GM23338 (cell line): ENCODE results near the gene MARVELD2.
"Not testable (repeated sequence)": the region's sequence is repeated elsewhere in the genome, so short reads cannot be mapped to it uniquely, and the experiment has no call there.

Experiments used
- CTCF ChIP-seq, 2 experiments: fragments of 200-600 bp in 1 of 2; sonication (generic) in 1 of 2; conservative IDR thresholded peaks; 2 replicates each; pipeline versions ENCODE4 v1.5.1 to v1.6.1; 2016 to 2017; ENCODE audit warnings: antibody characterized with exemption in 2 of 2, low read depth in 2 of 2, mild to moderate bottlenecking in 2 of 2, moderate library complexity in 1 of 2
- POLR2AphosphoS5 ChIP-seq: IDR thresholded peaks from 2 replicates; pipeline ENCODE4 v1.6.1; 2016; ENCODE audit warnings: antibody characterized with exemption, low read depth
- REST ChIP-seq: IDR thresholded peaks from one replicate; pipeline ENCODE4 v1.6.1; 2018; ENCODE audit warnings: antibody characterized with exemption; ENCODE audit not compliant: unreplicated experiment

DNA sequence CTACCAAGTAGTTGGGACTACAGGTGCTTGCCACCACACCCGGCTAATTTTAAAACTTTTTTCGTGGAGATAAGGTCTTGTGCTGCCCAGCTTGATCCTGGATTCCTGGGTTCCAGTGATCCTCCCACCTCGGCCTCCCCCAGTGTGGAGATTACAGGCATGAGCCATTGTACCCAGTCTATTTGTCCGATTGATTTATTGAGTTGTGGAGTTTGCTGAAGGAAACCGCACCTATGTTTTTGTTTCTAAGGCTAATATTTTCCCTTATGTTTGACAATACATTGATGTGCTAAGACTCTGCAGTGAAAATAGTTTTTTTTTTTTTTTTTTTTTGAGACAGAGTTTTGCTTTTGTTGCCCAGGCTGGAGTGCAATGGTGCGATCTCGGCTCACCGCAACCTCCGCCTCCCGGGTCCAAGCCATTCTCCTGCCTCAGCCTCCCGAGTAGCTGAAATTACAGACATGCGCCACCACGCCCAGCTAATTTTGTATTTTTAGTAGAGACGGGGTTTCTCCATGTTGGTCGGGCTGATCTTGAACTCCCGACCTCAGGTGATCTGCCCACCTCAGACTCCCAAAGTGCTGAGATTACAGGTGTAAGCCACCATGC lies 57.7 kb downstream of the MARVELD2 start:
- not testable (repeated sequence) for TF ChIP-seq CTCF (conservative IDR thresholded peaks at IDR 0.05; ENCODE audit: low read depth in 2 of 2); REST; POLR2AphosphoS5
